ENCODE measurements around the gene ACSF3. TPM values are rescaled to one million over a fixed set of nuclear protein-coding genes. Genes with fewer than 3 reads are reported as not detected.

Gene ACSF3
- total RNA-seq (2022): 39.2 and 43.7 TPM in 2 replicates
- Bru-seq, nascent RNA: percentile 62 among the genes with signal in this experiment
- percentile 63 among the genes with signal in this experiment for BruChase-seq, experiment 1, labeled RNA remaining after a 6-hour chase
- percentile 62 among the genes with signal in this experiment for BruChase-seq, experiment 2, labeled RNA remaining after a 2-hour chase
- long read RNA-seq, full-length matches to known transcripts: 58 of 81 reads
- long read RNA-seq, partial matches to known transcripts: 7 of 81 reads
- long read RNA-seq, other reads (novel, unspliced or antisense): 16 of 81 reads

GRCh38 chr16:89093602-89094251 is at the start of gene ACSF3:
TSS of gene ACSF3 (plus strand) at chr16:89093852. CDS start at chr16:89100682, 6,830 bp downstream.
- H3K27ac Mint-ChIP-seq (ENCODE audit: low read depth, unreplicated experiment): peak within 1 kb of the TSS; percentile 84
- POLR2A ChIA-PET: interaction anchor here (0.5 to 1.5 kb wide), 9 partner anchors 41 to 644 kb away, joined by 3 to 6 read pairs (median 4); partner anchors contain the start of gene MVD
- intact Hi-C loops (cut with micrococcal nuclease): no loop called here
- DNase-seq (ENCODE audit: unreplicated experiment): peak; percentile 36
- peak within 1 kb of the TSS; percentile 88 for H3K4me3 Mint-ChIP-seq (ENCODE audit: unreplicated experiment)
- no peaks in the 10 kb centered on the region for H3K9me3 Mint-ChIP-seq (ENCODE audit: unreplicated experiment)
- no peaks in the 10 kb centered on the region for H3K36me3 Mint-ChIP-seq (ENCODE audit: insufficient read depth, unreplicated experiment)
- no TSS peak for BruUV-seq (replicated peaks)
- H3K4me1 Mint-ChIP-seq (ENCODE audit: insufficient read depth, unreplicated experiment): peaks cover 10% of the 10 kb centered on the region
- TF ChIP-seq CTCF (IDR thresholded peaks at IDR 0.05; ENCODE audit: unreplicated experiment): no peak
- CTCF ChIA-PET: interaction anchor here (0.9 kb wide), 1 partner anchor 220 kb away, joined by 3 read pairs; no protein-coding TSS in a partner anchor
- H3K27me3 Mint-ChIP-seq (ENCODE audit: insufficient read depth, unreplicated experiment): peaks cover 32% of the 10 kb centered on the region

- POLR2A ChIA-PET: no interaction called here
- Mint-ChIP-seq H3K36me3 (ENCODE audit: insufficient read depth, unreplicated experiment) (no peaks in the 10 kb centered on the region), H3K27ac (ENCODE audit: low read depth, unreplicated experiment) (no peak overlapping the region), H3K27me3 (ENCODE audit: insufficient read depth, unreplicated experiment) (peaks cover 36% of the 10 kb centered on the region), H3K4me1 (ENCODE audit: insufficient read depth, unreplicated experiment) (no peaks in the 10 kb centered on the region), H3K9me3 (ENCODE audit: unreplicated experiment) (peaks cover 8% of the 10 kb centered on the region), H3K4me3 (ENCODE audit: unreplicated experiment) (no peak overlapping the region)
- no TSS peak for BruUV-seq (replicated peaks)
- CTCF ChIA-PET: no interaction called here
- intact Hi-C loops (cut with micrococcal nuclease): no loop called here
- no peak for DNase-seq (ENCODE audit: unreplicated experiment)
- no peak for TF ChIP-seq CTCF (IDR thresholded peaks at IDR 0.05; ENCODE audit: unreplicated experiment)
Observed at GRCh38 chr16:89044418-89045180, 49.1 kb upstream of the ACSF3 start.

GRCh38 chr16:89045181-89045815 is 48.4 kb upstream of the ACSF3 start:
- POLR2A ChIA-PET: no interaction called here
- Mint-ChIP-seq H3K36me3 (ENCODE audit: insufficient read depth, unreplicated experiment) (no peaks in the 10 kb centered on the region), H3K9me3 (ENCODE audit: unreplicated experiment) (peaks cover 8% of the 10 kb centered on the region), H3K27me3 (ENCODE audit: insufficient read depth, unreplicated experiment) (peaks cover 36% of the 10 kb centered on the region), H3K4me3 (ENCODE audit: unreplicated experiment) (no peak overlapping the region), H3K4me1 (ENCODE audit: insufficient read depth, unreplicated experiment) (no peaks in the 10 kb centered on the region), H3K27ac (ENCODE audit: low read depth, unreplicated experiment) (no peak overlapping the region)
- CTCF ChIA-PET: no interaction called here
- no TSS peak for BruUV-seq (replicated peaks)
- no peak for TF ChIP-seq CTCF (IDR thresholded peaks at IDR 0.05; ENCODE audit: unreplicated experiment)
- DNase-seq (ENCODE audit: unreplicated experiment): no peak
- intact Hi-C loops (cut with micrococcal nuclease): no loop called here

Measured in MCF 10A (cell line).